Measurements from ENCODE around the gene TF. TPM values are rescaled to one million over a fixed set of nuclear protein-coding genes. Genes with fewer than 3 reads are reported as not detected.
"Not testable (repeated sequence)": the region's sequence is repeated elsewhere in the genome, so short reads cannot be mapped to it uniquely, and the experiment has no call there.

TF gene
- total RNA-seq, 1 donor from 2014 or later: 0.11 TPM

GRCh38 chr3:133780756-133781155 lies 34.6 kb downstream of the TF start:
- H3K36me3 Mint-ChIP-seq (ENCODE audit: low read depth); H3K27ac Mint-ChIP-seq; DNase-seq (ENCODE audit: low spot score); intact Hi-C loops (cut with micrococcal nuclease); H3K9me3 Mint-ChIP-seq; H3K4me3 Mint-ChIP-seq (ENCODE audit: low read depth); H3K4me1 Mint-ChIP-seq (ENCODE audit: low read depth): not testable (repeated sequence)
- H3K27me3 Mint-ChIP-seq (ENCODE audit: low read depth): peaks cover 20% of the 10 kb centered on the region

DNA sequence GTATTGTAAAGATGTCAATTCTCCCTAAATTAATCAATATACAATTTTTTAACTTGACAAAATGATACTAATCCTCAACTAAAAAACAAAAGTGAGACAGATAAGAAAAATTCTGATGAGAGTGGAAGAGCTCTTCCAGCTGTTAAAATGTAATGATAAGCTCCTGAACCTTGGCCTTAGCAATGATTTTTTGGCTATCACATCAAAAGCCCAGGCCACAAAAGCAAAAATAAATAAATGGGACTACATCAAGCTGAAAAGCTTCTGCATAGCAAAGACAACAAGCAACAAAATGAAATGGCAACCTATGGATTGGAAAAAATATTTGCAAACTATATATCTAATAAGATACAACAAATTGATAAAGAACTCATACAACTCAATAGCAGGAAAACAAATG lies 35.4 kb downstream of the TF start:
- Mint-ChIP-seq H3K27ac (no peak overlapping the region), H3K9me3 (no peaks in the 10 kb centered on the region)

DNA sequence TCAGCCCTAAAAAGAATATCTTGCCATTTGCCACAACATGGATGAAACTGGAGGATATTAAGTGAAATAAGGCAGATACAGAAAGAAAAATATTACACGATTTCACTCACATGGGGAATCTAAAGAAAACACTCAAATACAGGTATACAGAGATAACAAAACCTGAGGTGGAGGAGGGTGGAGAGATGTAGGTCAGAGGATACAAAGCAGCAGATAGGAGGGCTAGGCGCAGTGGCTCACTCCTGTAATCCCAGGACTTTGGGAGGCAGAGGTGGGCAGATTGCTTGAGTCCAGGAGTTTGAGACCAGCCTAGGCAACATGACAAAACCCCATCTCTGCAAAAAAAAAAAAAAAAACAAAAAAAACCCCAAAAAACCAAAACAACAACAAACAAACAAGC lies 36.3 kb downstream of the TF start:
- Mint-ChIP-seq H3K4me3 (ENCODE audit: low read depth) (no peak overlapping the region), H3K9me3 (no peaks in the 10 kb centered on the region), H3K27ac (no peak overlapping the region), H3K4me1 (ENCODE audit: low read depth) (no peaks in the 10 kb centered on the region), H3K27me3 (ENCODE audit: low read depth) (peaks cover 23% of the 10 kb centered on the region), H3K36me3 (ENCODE audit: low read depth) (no peaks in the 10 kb centered on the region)
- no peak for DNase-seq (ENCODE audit: low spot score)
- intact Hi-C loops (cut with micrococcal nuclease): no loop called here

More for the DNA sequence above, 35.4 kb downstream of the TF start:
- DNase-seq (ENCODE audit: low spot score): no peak
- no peaks in the 10 kb centered on the region for H3K36me3 Mint-ChIP-seq (ENCODE audit: low read depth)
- H3K4me1 Mint-ChIP-seq (ENCODE audit: low read depth): no peaks in the 10 kb centered on the region
- intact Hi-C loops (cut with micrococcal nuclease): no loop called here
- no peak overlapping the region for H3K4me3 Mint-ChIP-seq (ENCODE audit: low read depth)
- H3K27me3 Mint-ChIP-seq (ENCODE audit: low read depth): peaks cover 20% of the 10 kb centered on the region

- Mint-ChIP-seq H3K36me3 (ENCODE audit: low read depth) (no peaks in the 10 kb centered on the region), H3K9me3 (no peaks in the 10 kb centered on the region), H3K27ac (no peak overlapping the region), H3K4me1 (ENCODE audit: low read depth) (no peaks in the 10 kb centered on the region), H3K27me3 (ENCODE audit: low read depth) (peaks cover 23% of the 10 kb centered on the region), H3K4me3 (ENCODE audit: low read depth) (no peak overlapping the region)
- no peak for DNase-seq (ENCODE audit: low spot score)
- intact Hi-C loops (cut with micrococcal nuclease): no loop called here
Measured at GRCh38 chr3:133783762-133784161, 37.6 kb downstream of the TF start.

GRCh38 chr3:133788024-133788423 lies 41.8 kb downstream of the TF start:
- H3K9me3 Mint-ChIP-seq: peaks cover 28% of the 10 kb centered on the region

DNA sequence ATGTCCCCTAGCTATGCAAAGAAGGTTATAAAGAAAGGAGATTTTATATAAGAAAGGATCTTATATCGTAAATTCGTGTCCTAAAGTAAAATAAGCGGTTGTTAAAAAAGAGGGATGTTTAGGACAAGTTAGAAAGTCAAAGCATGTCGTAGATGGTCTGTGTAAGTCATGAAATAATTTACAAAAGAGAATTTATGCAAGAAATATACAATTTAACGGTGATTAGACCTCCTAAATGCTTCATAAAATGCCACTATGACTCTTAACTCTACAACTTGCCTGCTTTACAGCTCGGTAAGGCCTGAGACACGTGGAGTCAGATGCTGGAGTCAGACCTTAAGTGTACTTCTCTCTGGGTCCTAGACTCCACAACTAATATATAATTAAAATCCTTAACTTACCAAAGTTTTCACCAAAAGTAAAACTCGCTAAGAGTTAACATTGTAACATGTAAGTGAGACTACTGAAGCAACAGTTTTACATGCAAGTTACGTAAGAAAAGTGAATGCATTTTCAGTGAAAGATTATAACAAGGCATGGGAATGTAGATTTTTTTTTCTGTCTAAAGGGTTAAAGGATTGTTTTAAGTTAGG lies 46.1 kb downstream of the TF start:
- Mint-ChIP-seq H3K9me3 (peaks cover 35% of the 10 kb centered on the region), H3K36me3 (ENCODE audit: low read depth) (peaks cover 6% of the 10 kb centered on the region), H3K27me3 (ENCODE audit: low read depth) (peaks cover 5% of the 10 kb centered on the region), H3K4me3 (ENCODE audit: low read depth) (no peak overlapping the region), H3K4me1 (ENCODE audit: low read depth) (no peaks in the 10 kb centered on the region), H3K27ac (no peak overlapping the region)
- intact Hi-C loops (cut with micrococcal nuclease): no loop called here
- no peak for DNase-seq (ENCODE audit: low spot score)

More at GRCh38 chr3:133788024-133788423, 41.8 kb downstream of the TF start:
- Mint-ChIP-seq H3K36me3 (ENCODE audit: low read depth) (peaks cover 4% of the 10 kb centered on the region), H3K4me1 (ENCODE audit: low read depth) (no peaks in the 10 kb centered on the region), H3K27ac (no peak overlapping the region), H3K27me3 (ENCODE audit: low read depth) (peaks cover 8% of the 10 kb centered on the region), H3K4me3 (ENCODE audit: low read depth) (no peak overlapping the region)
- DNase-seq (ENCODE audit: low spot score): no peak
- intact Hi-C loops (cut with micrococcal nuclease): no loop called here

GRCh38 chr3:133797396-133798105 lies 51.4 kb downstream of the TF start:
- H3K4me1 Mint-ChIP-seq (ENCODE audit: low read depth): no peaks in the 10 kb centered on the region
- H3K9me3 Mint-ChIP-seq: peaks cover 11% of the 10 kb centered on the region
- peaks cover 6% of the 10 kb centered on the region for H3K36me3 Mint-ChIP-seq (ENCODE audit: low read depth)
- no peak overlapping the region for H3K27ac Mint-ChIP-seq
- intact Hi-C loops (cut with micrococcal nuclease): no loop called here
- no peak for DNase-seq (ENCODE audit: low spot score)
- peaks cover 33% of the 10 kb centered on the region for H3K27me3 Mint-ChIP-seq (ENCODE audit: low read depth)
- no peak overlapping the region for H3K4me3 Mint-ChIP-seq (ENCODE audit: low read depth)

DNA sequence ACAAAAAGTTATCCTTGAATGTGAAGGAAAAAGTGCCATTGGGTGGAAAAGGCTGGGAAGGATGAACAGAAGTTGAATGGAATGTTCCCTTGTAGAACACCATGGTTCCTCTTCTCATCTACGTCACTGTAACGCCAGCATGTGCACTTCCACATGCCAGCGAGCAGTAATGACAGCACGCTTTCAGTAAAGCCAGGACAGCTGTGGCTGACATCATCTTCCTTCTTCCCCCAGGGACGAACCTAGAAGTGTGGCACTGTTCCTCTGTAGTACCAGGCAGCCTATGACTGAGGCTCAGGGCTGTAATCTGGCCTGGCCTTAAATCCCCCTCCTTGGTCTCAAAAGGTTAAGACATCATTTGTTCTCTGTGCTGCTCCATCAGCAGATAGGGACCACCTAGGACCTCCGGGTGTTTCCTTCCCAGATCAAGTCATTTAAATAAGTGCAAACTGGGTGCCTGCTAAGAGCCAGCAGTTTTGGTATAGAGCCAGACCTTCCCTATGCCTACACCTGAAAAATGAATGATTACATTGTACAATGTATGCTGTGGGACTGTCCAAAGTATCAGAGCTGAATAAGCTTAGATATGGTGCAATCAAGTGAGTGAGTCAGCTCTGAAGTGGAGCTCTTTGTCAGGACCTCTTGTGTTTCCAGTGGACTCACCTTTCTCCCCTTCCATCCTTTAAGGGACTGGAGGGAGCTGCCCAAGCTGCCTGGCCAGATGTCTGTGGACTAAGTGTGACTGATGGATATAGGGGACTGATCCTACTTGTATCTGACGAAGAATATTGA lies 53.8 kb downstream of the TF start:
- no peak for DNase-seq (ENCODE audit: low spot score)
- Mint-ChIP-seq H3K27ac (no peak overlapping the region), H3K9me3 (peaks cover 3% of the 10 kb centered on the region), H3K4me1 (ENCODE audit: low read depth) (no peaks in the 10 kb centered on the region), H3K27me3 (ENCODE audit: low read depth) (peaks cover 37% of the 10 kb centered on the region), H3K4me3 (ENCODE audit: low read depth) (no peak overlapping the region), H3K36me3 (ENCODE audit: low read depth) (no peaks in the 10 kb centered on the region)
- intact Hi-C loops (cut with micrococcal nuclease): loop anchor here (10.0 kb wide), 1 partner anchor 1385 kb away; the partner anchor contains the start of gene DNAJC13

GRCh38 chr3:133803469-133803868 lies 57.3 kb downstream of the TF start:
- no peak overlapping the region for H3K4me3 Mint-ChIP-seq (ENCODE audit: low read depth)
- H3K36me3 Mint-ChIP-seq (ENCODE audit: low read depth): peaks cover 21% of the 10 kb centered on the region
- H3K4me1 Mint-ChIP-seq (ENCODE audit: low read depth): peaks cover 14% of the 10 kb centered on the region
- H3K27ac Mint-ChIP-seq: no peak overlapping the region
- peaks cover 23% of the 10 kb centered on the region for H3K27me3 Mint-ChIP-seq (ENCODE audit: low read depth)
- H3K9me3 Mint-ChIP-seq: no peaks in the 10 kb centered on the region
- intact Hi-C loops (cut with micrococcal nuclease): loop anchor here (10.0 kb wide), 1 partner anchor 1389 kb away; the partner anchor contains the start of gene DNAJC13
- no peak for DNase-seq (ENCODE audit: low spot score)

DNA sequence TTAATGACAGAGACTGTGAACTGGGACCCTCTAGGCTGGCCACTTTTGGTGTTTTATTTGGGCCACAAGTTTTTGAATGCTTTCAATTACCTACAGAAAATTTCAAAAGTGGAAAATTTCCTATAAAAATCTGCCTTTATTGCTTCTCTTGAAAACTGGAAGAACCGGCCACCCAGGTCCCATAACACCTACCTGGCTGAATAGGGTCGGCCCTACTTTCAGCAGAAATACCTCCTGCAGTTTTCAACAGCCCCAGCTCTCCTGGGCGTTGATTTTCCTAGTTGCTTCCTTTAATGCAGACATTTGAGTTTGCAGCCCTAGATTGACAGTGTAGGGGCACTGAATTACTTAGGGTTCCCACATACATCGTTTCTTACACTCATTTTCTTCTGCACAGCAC lies 58.7 kb downstream of the TF start:
- no peaks in the 10 kb centered on the region for H3K9me3 Mint-ChIP-seq
- peak overlapping the region; percentile 94 for H3K4me3 Mint-ChIP-seq (ENCODE audit: low read depth)
- no peak for DNase-seq (ENCODE audit: low spot score)

GRCh38 chr3:133805384-133805701 lies 59.1 kb downstream of the TF start:
- Mint-ChIP-seq H3K4me3 (ENCODE audit: low read depth) (peak overlapping the region; percentile 94), H3K4me1 (ENCODE audit: low read depth) (peaks cover 17% of the 10 kb centered on the region), H3K36me3 (ENCODE audit: low read depth) (peaks cover 34% of the 10 kb centered on the region), H3K27ac (peak overlapping the region; percentile 90), H3K9me3 (no peaks in the 10 kb centered on the region), H3K27me3 (ENCODE audit: low read depth) (peaks cover 13% of the 10 kb centered on the region)
- intact Hi-C loops (cut with micrococcal nuclease): loop anchor here (1.0 to 10.0 kb wide), 6 partner anchors 143 to 1391 kb away; partner anchors contain the start of genes CDV3, CEP63, DNAJC13 and NPHP3
- no peak for DNase-seq (ENCODE audit: low spot score)

More for the DNA sequence above, 58.7 kb downstream of the TF start:
- H3K36me3 Mint-ChIP-seq (ENCODE audit: low read depth): peaks cover 30% of the 10 kb centered on the region
- H3K4me1 Mint-ChIP-seq (ENCODE audit: low read depth): peaks cover 14% of the 10 kb centered on the region
- H3K27me3 Mint-ChIP-seq (ENCODE audit: low read depth): peaks cover 18% of the 10 kb centered on the region
- intact Hi-C loops (cut with micrococcal nuclease): loop anchor here (1.0 to 10.0 kb wide), 6 partner anchors 143 to 1390 kb away; partner anchors contain the start of genes CDV3, CEP63, DNAJC13 and NPHP3
- H3K27ac Mint-ChIP-seq: peak overlapping the region; percentile 90

DNA sequence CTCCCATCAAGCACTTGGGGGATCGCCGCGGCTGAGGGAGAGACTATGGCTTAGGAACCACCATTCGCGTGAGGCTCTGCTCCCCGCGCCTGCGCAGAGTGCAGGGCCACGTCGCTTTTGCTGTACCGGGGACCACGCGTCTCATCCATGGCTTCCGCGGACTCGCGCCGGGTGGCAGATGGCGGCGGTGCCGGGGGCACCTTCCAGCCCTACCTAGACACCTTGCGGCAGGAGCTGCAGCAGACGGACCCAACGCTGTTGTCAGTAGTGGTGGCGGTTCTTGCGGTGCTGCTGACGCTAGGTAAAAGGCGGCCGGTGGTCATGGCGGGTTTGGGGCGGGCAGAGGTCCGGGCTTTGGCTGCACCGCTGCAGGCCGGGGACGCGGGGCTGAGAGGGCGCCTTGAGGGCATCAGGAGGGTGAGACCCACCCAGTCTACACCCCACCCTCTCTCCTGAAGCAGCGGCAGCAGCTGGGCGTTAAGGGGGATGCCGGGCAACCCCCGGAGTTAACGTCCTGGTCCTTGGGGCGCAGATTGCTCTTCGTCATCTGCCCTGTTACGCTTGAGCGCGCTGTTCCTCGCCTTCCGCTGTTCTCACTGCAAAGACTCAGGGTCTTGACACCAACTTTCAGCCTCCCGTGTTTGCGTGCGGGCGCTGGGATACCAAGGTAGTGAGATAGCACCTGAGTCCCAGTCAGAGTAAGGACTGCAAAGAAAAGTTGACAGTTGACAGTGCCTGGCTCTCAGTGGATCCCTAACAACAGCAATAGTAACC lies 59.7 kb downstream of the TF start, which contains the start of gene SRPRB:
Gene SRPRB, plus strand, starts transcription at position 114 of the 774 bp plus-strand sequence. Its CDS starts 34 bp downstream, at position 148.
- DNase-seq (ENCODE audit: low spot score): peak; percentile 94
- Mint-ChIP-seq H3K27ac (peak within 1 kb of the TSS; percentile 90), H3K4me3 (ENCODE audit: low read depth) (peak within 1 kb of the TSS; percentile 94), H3K36me3 (ENCODE audit: low read depth) (peaks cover 39% of the 10 kb centered on the region), H3K9me3 (no peaks in the 10 kb centered on the region), H3K27me3 (ENCODE audit: low read depth) (peaks cover 9% of the 10 kb centered on the region), H3K4me1 (ENCODE audit: low read depth) (peaks cover 17% of the 10 kb centered on the region)
- intact Hi-C loops (cut with micrococcal nuclease): loop anchor here (1.0 to 10.0 kb wide), 6 partner anchors 144 to 1391 kb away; partner anchors contain the start of genes CDV3, CEP63, DNAJC13 and NPHP3
